ENCODE data around the gene JHY. TPM values are rescaled to one million over a fixed set of nuclear protein-coding genes. Genes with fewer than 3 reads are reported as not detected.

Gene JHY
- total and polyA plus RNA-seq, 2 donors = 2.3 to 7.1 TPM

DNA sequence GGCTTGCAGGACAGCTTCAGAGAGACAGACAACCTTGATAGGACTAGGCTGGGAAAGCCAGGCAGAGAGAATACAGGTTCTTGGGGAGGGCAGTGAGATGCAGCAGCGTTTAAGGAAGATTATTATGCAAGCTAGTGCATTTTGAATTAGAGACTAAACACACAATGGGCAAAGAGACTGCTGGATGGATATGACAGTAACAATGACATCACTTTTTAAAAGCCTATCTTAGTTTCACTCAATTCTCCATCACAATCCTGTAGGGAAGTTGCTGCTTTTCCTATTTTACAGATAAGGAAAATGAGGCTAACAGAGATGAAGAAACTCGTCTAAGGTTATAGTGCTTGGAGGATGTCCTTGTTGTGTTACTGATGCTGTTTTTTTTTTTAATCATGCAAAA, 5.6 kb downstream of the JHY start:
- 81% methylated on average over 2 of the region's 2 CpGs for WGBS
- DNase-seq (ENCODE audit: extremely low spot score) = no peak

DNA sequence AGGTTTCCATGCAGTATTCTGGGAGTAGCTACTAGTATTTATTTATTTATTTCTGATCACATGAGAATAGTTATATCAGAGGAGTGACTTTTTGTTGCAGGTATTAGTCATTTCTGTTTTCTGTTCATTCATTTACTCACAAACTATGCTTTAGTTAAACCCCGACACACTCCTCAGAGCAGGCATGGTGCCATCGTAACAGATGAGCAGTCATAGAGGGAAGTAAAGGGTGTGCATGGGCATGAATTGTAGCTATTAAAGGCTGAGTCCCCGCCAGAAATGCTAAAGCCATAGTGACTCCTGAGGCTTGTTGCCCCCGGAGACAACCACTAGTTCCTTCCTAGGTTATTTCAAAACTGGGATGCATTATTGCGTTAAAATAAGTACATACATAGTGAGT, 10.6 kb downstream of the JHY start:
- WGBS = 86% methylated on average over 5 of the region's 5 CpGs
- Histone ChIP-seq H3K4me1 (ENCODE audit: insufficient read depth) (no peaks in the 10 kb centered on the region), H3K36me3 (ENCODE audit: insufficient read depth) (no peaks in the 10 kb centered on the region), H3K4me3 (ENCODE audit: low read depth, low read length) (no peak overlapping the region), H3K27ac (ENCODE audit: low read depth) (no peak overlapping the region)
- no peak for DNase-seq (ENCODE audit: extremely low spot score)

More for the DNA sequence above, 5.6 kb downstream of the JHY start:
- no peak overlapping the region for H3K4me3 ChIP-seq (ENCODE audit: low read depth, low read length)
- H3K27ac ChIP-seq (ENCODE audit: low read depth) = no peak overlapping the region
- no peaks in the 10 kb centered on the region for H3K4me1 ChIP-seq (ENCODE audit: insufficient read depth)
- H3K36me3 ChIP-seq (ENCODE audit: insufficient read depth) = no peaks in the 10 kb centered on the region

DNA sequence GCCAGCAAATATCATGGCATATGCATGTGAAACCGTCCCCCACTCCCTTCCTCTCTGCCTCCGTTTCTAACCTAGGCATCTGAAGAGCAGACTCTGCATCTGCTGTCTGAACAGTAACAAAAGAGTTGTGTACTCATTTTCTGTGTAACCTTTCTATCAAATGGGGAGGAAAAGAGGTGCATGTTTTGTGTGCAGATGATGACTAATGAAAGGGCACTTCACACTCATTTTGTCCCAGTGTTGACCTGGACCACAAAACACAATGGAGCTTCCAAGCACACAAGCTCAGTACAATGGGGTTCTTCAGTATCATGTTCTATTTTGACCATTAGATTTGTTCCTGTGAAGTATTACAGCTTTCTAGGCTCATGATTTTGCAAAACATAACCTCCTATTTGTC, 13.0 kb downstream of the JHY start:
- Histone ChIP-seq H3K4me3 (ENCODE audit: low read depth, low read length) (no peak overlapping the region), H3K36me3 (ENCODE audit: insufficient read depth) (no peaks in the 10 kb centered on the region), H3K4me1 (ENCODE audit: insufficient read depth) (no peaks in the 10 kb centered on the region), H3K27ac (ENCODE audit: low read depth) (no peak overlapping the region)
- WGBS = 92% methylated on average over 2 of the region's 2 CpGs
- DNase-seq (ENCODE audit: extremely low spot score) = no peak

DNA sequence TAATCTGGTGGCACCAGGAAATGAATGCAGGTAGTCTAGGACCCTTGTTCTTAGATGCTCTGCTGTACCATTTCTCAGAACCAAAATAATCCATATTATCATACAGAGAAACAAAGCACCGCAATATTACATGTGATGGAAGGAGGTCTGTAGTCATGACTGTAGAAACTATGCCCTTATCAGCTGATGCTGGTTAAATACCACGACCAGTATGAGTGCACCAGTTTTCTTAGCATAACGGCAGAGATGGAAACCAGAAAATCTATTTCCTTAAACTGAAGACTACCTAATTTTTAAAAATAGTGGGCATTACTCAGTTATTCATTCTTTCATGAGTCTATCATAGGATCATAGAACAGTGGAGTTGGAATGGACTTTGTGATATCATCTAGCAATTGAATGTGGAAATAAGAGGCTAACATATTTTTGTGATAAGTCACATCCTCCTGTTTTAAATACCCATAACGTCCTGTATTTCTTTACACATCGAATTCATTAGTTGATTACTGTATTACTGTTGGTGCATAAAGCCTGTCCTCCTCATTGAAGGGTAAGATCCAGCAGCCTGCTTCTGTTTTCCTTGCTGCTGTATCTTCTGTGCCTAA, 15.1 kb downstream of the JHY start:
- WGBS = 78% methylated on average over 5 of the region's 5 CpGs

DNA sequence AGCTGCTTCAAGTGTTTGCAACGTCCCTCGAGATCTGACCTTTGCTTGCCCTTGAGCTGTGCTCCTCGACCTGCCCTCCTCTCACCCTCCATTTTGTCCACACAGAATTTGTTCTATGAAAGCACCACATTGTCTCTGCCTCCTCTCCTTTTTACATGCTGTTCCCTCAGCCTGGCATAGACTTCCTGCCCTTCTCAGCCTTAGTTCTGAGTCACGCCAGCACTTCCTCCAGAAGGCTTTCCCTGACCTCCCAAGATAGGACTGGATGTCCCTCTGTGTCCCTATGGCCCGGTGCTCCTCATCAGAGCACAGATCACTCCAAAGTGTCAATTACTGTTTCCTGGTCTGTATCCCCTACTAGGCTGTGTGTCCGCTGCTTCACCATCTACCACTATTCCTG, 16.2 kb downstream of the JHY start:
- Histone ChIP-seq H3K36me3 (ENCODE audit: insufficient read depth) (no peaks in the 10 kb centered on the region), H3K4me1 (ENCODE audit: insufficient read depth) (no peaks in the 10 kb centered on the region), H3K27ac (ENCODE audit: low read depth) (no peak overlapping the region), H3K4me3 (ENCODE audit: low read depth, low read length) (no peak overlapping the region)
- DNase-seq (ENCODE audit: extremely low spot score) = no peak
- WGBS = 71% methylated on average over 6 of the region's 6 CpGs

More for the DNA sequence above, 15.1 kb downstream of the JHY start:
- Histone ChIP-seq H3K4me3 (ENCODE audit: low read depth, low read length) (no peak overlapping the region), H3K27ac (ENCODE audit: low read depth) (no peak overlapping the region), H3K36me3 (ENCODE audit: insufficient read depth) (no peaks in the 10 kb centered on the region), H3K4me1 (ENCODE audit: insufficient read depth) (no peaks in the 10 kb centered on the region)
- no peak for DNase-seq (ENCODE audit: extremely low spot score)

DNA sequence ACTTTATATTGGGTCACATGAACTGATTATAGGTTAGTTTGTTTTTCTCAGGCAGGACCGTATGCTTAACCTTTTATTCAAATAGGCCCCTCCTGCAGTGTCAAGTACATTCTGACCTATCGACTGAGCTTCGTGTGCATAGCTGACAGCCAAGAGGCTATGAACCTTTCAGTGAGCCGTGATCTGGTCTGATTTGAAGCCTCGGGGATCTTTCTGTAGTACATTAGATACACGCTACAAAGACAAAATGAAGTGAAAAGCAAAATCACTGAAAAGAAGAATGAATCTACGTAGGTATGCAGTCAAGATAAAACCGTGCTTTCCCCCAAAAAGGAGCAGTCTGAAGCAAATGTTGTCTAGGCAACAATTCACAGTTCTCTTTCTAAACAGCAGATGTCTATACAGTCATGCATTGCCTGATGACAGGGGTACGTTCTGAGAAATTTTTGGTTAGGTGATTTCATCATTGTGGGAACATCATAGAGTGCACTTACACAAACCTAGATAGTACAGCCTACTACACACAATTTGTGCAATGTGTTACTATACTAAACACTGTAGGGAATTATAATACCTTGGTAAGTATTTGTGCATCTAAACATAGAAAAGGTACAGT, 18.1 kb downstream of the JHY start:
- no peaks in the 10 kb centered on the region for H3K36me3 ChIP-seq (ENCODE audit: insufficient read depth)
- H3K27ac ChIP-seq (ENCODE audit: low read depth) = no peak overlapping the region
- H3K4me1 ChIP-seq (ENCODE audit: insufficient read depth) = no peaks in the 10 kb centered on the region
- WGBS = 86% methylated on average over 9 of the region's 9 CpGs
- DNase-seq (ENCODE audit: extremely low spot score) = no peak
- no peak overlapping the region for H3K4me3 ChIP-seq (ENCODE audit: low read depth, low read length)

DNA sequence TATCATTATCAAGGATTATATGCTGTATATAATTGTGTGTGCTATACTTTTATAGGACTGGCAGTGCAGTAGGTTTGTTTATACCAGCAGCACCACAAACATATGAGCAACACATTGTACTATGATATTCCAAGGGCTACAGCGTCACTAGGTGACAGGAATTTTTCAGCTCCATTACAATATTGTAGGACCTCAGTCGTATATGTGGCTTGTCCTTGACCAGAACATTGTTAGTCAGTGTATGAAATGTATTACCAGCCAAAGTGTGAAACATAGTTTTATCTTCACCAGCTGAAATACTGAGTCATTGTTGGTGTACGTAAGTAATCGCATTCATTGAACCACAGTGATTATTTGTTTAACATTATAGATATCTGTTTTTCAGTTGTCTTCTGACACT, 20.4 kb downstream of the JHY start:
- no peak for DNase-seq (ENCODE audit: extremely low spot score)
- no peak overlapping the region for H3K27ac ChIP-seq (ENCODE audit: low read depth)
- no peaks in the 10 kb centered on the region for H3K36me3 ChIP-seq (ENCODE audit: insufficient read depth)
- H3K4me3 ChIP-seq (ENCODE audit: low read depth, low read length) = no peak overlapping the region
- WGBS = 93% methylated on average over 4 of the region's 4 CpGs
- no peaks in the 10 kb centered on the region for H3K4me1 ChIP-seq (ENCODE audit: insufficient read depth)

DNA sequence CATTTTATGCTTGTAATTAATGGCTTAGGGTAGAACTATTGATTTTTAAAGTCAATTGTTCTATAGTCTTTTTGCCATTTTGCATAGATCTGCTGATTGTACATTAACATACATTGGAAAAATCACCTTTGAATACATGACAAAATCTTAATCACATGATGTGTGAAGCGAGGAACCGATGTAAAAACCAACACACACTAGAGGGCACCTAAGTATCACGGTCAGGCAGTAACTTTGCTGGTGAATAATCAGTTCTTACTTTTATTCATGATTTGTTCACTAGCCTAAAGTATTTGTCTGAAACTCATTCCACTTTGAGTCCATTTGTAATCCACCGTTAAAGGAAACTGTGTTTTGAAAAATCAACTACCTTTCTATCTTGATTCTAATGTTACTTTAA, 28.2 kb downstream of the JHY start:
- Histone ChIP-seq H3K4me3 (ENCODE audit: low read depth, low read length) (no peak overlapping the region), H3K4me1 (ENCODE audit: insufficient read depth) (no peaks in the 10 kb centered on the region), H3K36me3 (ENCODE audit: insufficient read depth) (no peaks in the 10 kb centered on the region), H3K27ac (ENCODE audit: low read depth) (no peak overlapping the region)
- WGBS = 69% methylated on average over 4 of the region's 4 CpGs
- no peak for DNase-seq (ENCODE audit: extremely low spot score)

DNA sequence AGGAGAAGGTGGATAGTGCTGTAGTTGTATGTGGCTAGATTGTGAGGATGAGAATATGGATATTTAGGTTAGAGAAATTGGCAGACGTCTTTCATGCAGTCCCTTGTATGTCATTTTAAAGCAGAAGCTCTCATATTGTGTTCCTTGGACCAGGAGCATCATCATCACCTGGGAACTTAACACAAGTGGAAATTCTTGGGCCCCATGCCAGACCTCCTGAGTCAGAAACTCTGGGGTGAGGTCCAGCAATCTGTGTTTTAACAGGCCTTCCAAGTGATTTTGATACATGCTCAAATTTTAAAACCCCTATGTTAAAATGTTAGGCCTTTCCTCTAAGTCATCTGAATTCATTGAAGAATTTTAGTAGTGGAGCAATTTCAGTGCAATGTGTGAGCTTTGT, 34.8 kb downstream of the JHY start:
- H3K27ac ChIP-seq (ENCODE audit: low read depth) = no peak overlapping the region
- 90% methylated on average over 1 of the region's 1 CpG for WGBS
- no peak for DNase-seq (ENCODE audit: extremely low spot score)
- H3K36me3 ChIP-seq (ENCODE audit: insufficient read depth) = no peaks in the 10 kb centered on the region
- no peaks in the 10 kb centered on the region for H3K4me1 ChIP-seq (ENCODE audit: insufficient read depth)
- H3K4me3 ChIP-seq (ENCODE audit: low read depth, low read length) = no peak overlapping the region

DNA sequence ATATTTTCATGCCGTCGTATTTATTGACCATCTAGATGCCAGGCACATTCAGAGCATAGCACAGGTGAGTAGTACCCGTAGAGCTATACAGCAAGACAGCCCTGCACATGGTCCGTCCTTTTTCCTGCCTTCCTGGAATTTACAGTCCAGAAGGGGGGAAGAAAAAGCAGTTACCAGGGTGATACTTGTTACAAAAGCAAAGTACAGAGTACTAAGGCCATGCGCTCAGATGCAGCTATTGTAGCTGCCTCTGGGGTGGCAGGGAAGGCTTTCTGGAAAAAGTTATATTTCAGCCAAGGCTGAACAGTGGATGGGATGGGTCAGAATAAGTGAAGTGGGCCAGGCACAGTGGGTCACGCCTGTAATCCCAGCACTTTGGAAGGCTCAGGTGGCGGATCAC, 36.2 kb downstream of the JHY start:
- Histone ChIP-seq H3K4me3 (ENCODE audit: low read depth, low read length) (no peak overlapping the region), H3K27ac (ENCODE audit: low read depth) (no peak overlapping the region), H3K4me1 (ENCODE audit: insufficient read depth) (no peaks in the 10 kb centered on the region), H3K36me3 (ENCODE audit: insufficient read depth) (no peaks in the 10 kb centered on the region)
- 87% methylated on average over 7 of the region's 7 CpGs for WGBS
- no peak for DNase-seq (ENCODE audit: extremely low spot score)

DNA sequence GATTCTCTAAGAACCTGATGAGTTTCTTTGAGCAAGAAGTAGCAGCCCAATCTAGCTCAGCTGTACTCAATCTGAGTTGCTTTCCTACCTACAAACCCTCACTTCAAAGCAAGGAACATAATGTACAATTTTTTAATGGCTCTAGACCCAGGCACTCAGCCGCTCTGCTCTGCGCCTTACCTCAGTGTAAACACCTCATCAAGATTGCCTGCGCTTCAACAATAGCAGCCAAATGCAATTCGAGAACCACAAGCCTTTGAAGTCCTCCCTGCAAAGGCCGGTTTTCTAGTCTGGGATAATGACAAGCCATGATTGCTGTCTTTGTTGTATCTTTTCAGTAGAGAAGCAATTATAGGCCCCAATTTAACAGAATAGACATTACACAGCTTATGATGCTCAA, 38.0 kb downstream of the JHY start:
- Histone ChIP-seq H3K27ac (ENCODE audit: low read depth) (no peak overlapping the region), H3K36me3 (ENCODE audit: insufficient read depth) (no peaks in the 10 kb centered on the region), H3K4me1 (ENCODE audit: insufficient read depth) (no peaks in the 10 kb centered on the region), H3K4me3 (ENCODE audit: low read depth, low read length) (no peak overlapping the region)
- no peak for DNase-seq (ENCODE audit: extremely low spot score)
- 78% methylated on average over 5 of the region's 5 CpGs for WGBS

DNA sequence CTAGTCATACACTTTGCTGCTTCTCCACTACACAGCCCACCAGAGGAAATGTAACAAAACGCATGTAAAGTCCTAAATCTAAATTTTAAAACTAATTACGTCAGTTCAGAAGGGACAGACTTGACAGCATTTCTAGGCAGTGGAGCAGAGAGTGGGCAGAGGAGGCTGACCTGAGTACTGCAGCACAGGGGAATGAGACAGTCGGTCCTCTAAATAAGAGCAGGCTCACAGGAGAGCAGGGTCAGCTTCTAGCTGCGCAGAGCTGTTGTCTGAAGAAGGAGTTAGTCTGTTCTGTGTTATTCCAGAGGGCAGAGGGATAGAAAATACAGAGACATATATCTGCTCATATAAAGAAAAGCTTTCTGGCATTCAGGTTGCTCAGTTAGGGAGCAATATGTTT, 40.3 kb downstream of the JHY start:
- Histone ChIP-seq H3K4me3 (ENCODE audit: low read depth, low read length) (no peak overlapping the region), H3K36me3 (ENCODE audit: insufficient read depth) (no peaks in the 10 kb centered on the region), H3K4me1 (ENCODE audit: insufficient read depth) (no peaks in the 10 kb centered on the region), H3K27ac (ENCODE audit: low read depth) (no peak overlapping the region)
- DNase-seq (ENCODE audit: extremely low spot score) = no peak
- 77% methylated on average over 4 of the region's 4 CpGs for WGBS

DNA sequence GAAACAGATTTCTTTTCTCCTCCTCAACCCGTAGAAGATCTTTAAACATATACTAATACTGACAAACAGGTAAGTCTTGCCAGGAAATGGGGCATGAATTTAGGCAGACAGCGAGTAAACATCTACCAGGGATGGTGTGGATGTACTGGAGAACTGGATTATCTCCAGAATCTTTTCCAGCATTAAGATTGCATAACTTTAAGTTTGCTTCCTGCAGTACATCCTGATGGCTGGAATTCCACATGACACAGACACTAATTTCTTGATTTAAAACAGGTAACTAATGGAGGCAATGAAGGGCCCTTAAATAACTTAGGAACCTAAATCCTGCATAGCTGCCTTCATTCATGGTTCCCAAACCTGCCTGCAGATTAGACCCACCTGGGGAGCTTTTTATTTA, 40.7 kb downstream of the JHY start:
- WGBS = 66% methylated on average over 2 of the region's 2 CpGs
- H3K4me1 ChIP-seq (ENCODE audit: insufficient read depth) = no peaks in the 10 kb centered on the region
- no peak overlapping the region for H3K27ac ChIP-seq (ENCODE audit: low read depth)
- no peak for DNase-seq (ENCODE audit: extremely low spot score)
- no peaks in the 10 kb centered on the region for H3K36me3 ChIP-seq (ENCODE audit: insufficient read depth)
- H3K4me3 ChIP-seq (ENCODE audit: low read depth, low read length) = no peak overlapping the region

DNA sequence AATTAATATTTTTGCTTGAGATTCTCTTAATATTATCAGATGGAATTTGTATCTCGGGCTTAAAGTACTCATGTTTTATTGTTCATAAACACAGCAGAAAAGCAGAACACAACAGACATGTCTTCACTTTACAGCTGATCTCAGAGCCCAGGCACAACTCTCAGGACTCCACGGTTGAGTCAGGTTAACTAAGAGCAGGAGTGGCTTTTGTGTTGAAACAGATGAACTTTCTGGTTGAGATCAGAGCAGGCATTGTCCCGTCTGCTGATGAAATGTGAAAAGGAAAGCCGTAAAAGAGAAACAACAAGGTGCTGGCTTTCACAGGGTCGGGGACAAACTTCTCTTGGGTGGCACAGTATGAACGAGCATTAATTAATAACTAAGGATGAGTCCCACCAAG, 49.0 kb downstream of the JHY start:
- DNase-seq (ENCODE audit: extremely low spot score) = no peak
- no peak overlapping the region for H3K4me3 ChIP-seq (ENCODE audit: low read depth, low read length)
- no peaks in the 10 kb centered on the region for H3K4me1 ChIP-seq (ENCODE audit: insufficient read depth)
- no peak overlapping the region for H3K27ac ChIP-seq (ENCODE audit: low read depth)
- H3K36me3 ChIP-seq (ENCODE audit: insufficient read depth) = peaks cover 1% of the 10 kb centered on the region
- WGBS = 71% methylated on average over 6 of the region's 6 CpGs

DNA sequence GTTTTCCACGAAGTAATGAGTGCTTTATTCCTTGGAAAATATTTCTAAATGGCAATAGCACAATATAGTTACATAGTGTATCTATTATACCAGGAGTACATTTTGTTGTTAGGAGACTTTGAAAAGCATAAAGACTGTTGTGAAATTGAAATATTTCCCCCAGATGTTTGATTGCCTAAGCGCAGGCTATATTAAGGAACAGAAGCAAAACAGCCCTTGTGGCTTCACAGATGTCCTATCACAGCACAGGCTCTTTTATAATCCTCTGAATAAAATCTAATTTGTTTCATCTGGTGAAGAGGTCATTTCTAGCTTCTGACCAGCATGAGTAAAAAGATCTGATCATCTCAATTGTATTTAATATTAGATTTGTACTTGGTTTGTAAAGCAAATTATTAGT, 50.9 kb downstream of the JHY start:
- Histone ChIP-seq H3K36me3 (ENCODE audit: insufficient read depth) (peaks cover 1% of the 10 kb centered on the region), H3K4me1 (ENCODE audit: insufficient read depth) (no peaks in the 10 kb centered on the region), H3K4me3 (ENCODE audit: low read depth, low read length) (no peak overlapping the region), H3K27ac (ENCODE audit: low read depth) (no peak overlapping the region)
- 59% methylated on average over 2 of the region's 2 CpGs for WGBS
- DNase-seq (ENCODE audit: extremely low spot score) = no peak
